ENCODE measurements around the gene PAEP. TPM values are rescaled to one million over a fixed set of nuclear protein-coding genes. Genes with fewer than 3 reads are reported as not detected.
"Not testable (repeated sequence)": the region's sequence is repeated elsewhere in the genome, so short reads cannot be mapped to it uniquely, and the experiment has no call there.

PAEP gene
- total RNA-seq (not detected), polyA plus RNA-seq (ENCODE audit: insufficient read depth in 1 of 8, insufficient read length in 8 of 8, low replicate concordance in 1 of 8) (1 to 10 TPM in 2 of 8 donors, under 1 TPM in 3, not detected in 3; 0.30 to 1.4 (median 0.35) TPM)
- long read RNA-seq, donor 1 = 0 reads
- long read RNA-seq, donor 2 = 0 reads
- long read RNA-seq, donor 3 = 0 reads
- long read RNA-seq, donor 4 = 0 reads
- long read RNA-seq, donor 5 = 0 reads
- long read RNA-seq, donor 6 = 0 reads
- long read RNA-seq, donor 7 = 0 reads
- long read RNA-seq, donor 8 = 0 reads
- long read RNA-seq, donor 9 = 0 reads
- long read RNA-seq, donor 10 = 0 reads
- long read RNA-seq, donor 11 = 0 reads

DNA sequence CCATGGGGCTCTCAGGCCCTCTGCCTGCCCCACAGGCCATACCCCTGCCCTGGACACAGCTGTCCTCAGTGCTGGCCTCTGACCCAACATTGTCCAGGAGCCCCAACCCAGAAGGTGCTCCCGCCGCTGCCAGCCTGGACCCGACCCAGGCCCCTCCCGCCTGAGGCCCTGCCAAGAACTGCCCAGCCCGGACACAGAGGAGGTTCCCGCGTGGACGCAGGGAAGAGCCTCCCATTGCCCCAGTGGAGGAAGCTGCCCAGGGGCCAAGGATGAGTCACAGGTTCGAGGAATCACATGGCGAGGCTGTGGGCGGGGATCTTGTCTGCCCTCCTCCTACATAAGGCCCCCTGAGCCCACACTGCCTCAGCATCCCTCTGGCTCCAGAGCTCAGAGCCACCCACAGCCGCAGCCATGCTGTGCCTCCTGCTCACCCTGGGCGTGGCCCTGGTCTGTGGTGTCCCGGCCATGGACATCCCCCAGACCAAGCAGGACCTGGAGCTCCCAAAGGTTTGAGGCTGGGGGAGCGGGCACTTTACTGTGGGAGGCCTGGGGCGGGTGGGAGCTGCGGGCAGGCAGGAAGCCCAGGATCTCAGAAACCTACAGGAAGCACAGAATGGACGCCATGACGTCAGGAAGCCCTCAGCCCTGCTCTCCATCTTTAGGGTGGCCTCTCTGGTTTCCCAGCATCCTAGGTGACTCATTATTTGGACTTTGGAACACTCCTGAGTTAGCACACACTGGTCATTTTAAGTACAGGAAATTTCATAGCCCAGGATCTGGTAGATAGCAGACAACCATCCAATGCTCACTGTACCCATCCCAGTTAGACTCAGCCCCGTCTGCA, at the start of gene PAEP:
Gene PAEP, plus strand, starts transcription at position 366 of the 844 bp plus-strand sequence.
- no peaks in the 10 kb centered on the region for H3K36me3 ChIP-seq (ENCODE audit: control insufficient read depth, insufficient read depth, low read length)
- no peaks in the 10 kb centered on the region for H3K9me3 ChIP-seq (replicated peaks; ENCODE audit: control insufficient read depth, low read depth, low read length)
- H3K4me1 ChIP-seq (ENCODE audit: control insufficient read depth, insufficient read depth, low read length) = no peaks in the 10 kb centered on the region
- H3K27ac ChIP-seq (ENCODE audit: low read length) = no peak within 1 kb of the TSS
- H3K27me3 ChIP-seq (ENCODE audit: control insufficient read depth, insufficient read depth, low read length) = peaks cover 8% of the 10 kb centered on the region
- DNase-seq = no peak
- H3K4me3 ChIP-seq (ENCODE audit: low read length) = no peak within 1 kb of the TSS
- 87% methylated on average over 19 of the region's 20 CpGs for WGBS (ENCODE audit: insufficient coverage)

DNA sequence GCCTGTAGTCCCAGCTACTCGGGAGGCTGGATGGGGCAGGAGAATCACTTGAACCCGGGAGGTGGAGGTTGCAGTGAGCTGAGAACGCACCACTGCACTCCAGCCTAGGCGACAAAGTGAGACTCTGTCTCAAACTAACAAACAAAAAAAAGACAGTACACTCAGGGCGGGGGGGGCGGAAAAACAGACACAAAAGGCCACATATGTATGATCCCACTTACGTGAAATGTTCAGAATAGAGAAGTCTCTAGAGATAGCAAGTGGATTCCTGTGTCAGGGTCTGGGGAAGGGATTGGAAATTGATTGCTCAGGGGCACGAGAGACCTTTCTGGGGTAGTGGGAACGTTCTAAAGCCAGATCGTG, 49.3 kb upstream of the PAEP start:
- no peak overlapping the region for H3K4me3 ChIP-seq (ENCODE audit: low read length)
- no peaks in the 10 kb centered on the region for H3K27me3 ChIP-seq (ENCODE audit: control insufficient read depth, insufficient read depth, low read length)
- H3K36me3 ChIP-seq (ENCODE audit: control insufficient read depth, insufficient read depth, low read length) = no peaks in the 10 kb centered on the region
- WGBS (ENCODE audit: insufficient coverage) = 65% methylated on average over 4 of the region's 10 CpGs
- no peaks in the 10 kb centered on the region for H3K9me3 ChIP-seq (replicated peaks; ENCODE audit: control insufficient read depth, low read depth, low read length)
- H3K4me1 ChIP-seq (ENCODE audit: control insufficient read depth, insufficient read depth, low read length) = peaks cover 2% of the 10 kb centered on the region
- no peak overlapping the region for H3K27ac ChIP-seq (ENCODE audit: low read length)
- no peak for DNase-seq

DNA sequence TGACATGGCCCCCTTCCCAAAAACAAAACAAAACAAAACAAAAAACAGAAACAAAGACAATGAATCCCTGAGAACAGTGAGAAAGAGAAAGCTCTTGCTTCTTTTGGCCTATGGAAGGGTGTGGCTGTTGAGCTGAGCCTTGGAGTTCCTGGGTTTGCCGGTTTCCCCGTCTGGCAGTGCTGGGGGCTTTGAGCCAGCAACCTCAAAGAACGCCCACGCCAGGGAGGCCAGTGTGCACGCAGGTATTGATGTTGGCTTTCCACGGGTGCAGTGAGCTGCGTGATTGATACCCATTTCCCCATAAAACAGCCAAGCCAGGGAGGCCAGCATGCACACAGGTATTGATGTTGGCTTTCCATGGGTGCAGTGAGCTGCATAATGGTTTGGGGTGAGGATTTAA, 48.7 kb upstream of the PAEP start:
- Histone ChIP-seq H3K9me3 (replicated peaks; ENCODE audit: control insufficient read depth, low read depth, low read length) (no peaks in the 10 kb centered on the region), H3K4me1 (ENCODE audit: control insufficient read depth, insufficient read depth, low read length) (peaks cover 2% of the 10 kb centered on the region), H3K27me3 (ENCODE audit: control insufficient read depth, insufficient read depth, low read length) (no peaks in the 10 kb centered on the region), H3K4me3 (ENCODE audit: low read length) (no peak overlapping the region), H3K27ac (ENCODE audit: low read length) (no peak overlapping the region), H3K36me3 (ENCODE audit: control insufficient read depth, insufficient read depth, low read length) (no peaks in the 10 kb centered on the region)
- no peak for DNase-seq
- WGBS (ENCODE audit: insufficient coverage) = 52% methylated on average over 4 of the region's 7 CpGs

DNA sequence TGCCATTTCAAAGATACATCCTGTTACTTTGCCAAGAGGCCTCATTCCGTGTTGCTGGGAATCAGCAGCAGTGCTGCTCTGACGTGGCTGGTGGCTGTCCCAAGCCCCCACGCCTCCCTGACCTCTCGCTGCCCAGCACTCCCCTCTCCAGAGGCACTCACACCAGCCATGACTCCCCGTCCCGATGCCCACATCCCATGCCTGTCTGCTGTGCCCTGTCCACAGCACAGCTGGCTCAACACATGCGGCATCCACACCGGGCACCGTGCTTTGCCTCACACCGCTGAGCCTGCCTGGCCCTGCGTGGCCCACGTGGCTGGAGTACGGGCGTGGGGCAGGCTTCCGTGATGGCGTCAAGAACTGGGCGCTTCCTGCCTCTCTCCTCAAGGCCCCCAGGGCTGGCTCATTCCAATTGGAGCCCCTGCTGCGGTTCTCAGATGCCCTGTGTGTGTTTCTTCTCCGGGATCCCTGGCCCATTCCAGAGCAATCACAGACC, 48.2 kb upstream of the PAEP start:
- DNase-seq = no peak
- Histone ChIP-seq H3K4me1 (ENCODE audit: control insufficient read depth, insufficient read depth, low read length) (peaks cover 2% of the 10 kb centered on the region), H3K4me3 (ENCODE audit: low read length) (no peak overlapping the region), H3K9me3 (replicated peaks; ENCODE audit: control insufficient read depth, low read depth, low read length) (no peaks in the 10 kb centered on the region), H3K36me3 (ENCODE audit: control insufficient read depth, insufficient read depth, low read length) (no peaks in the 10 kb centered on the region), H3K27ac (ENCODE audit: low read length) (no peak overlapping the region), H3K27me3 (ENCODE audit: control insufficient read depth, insufficient read depth, low read length) (no peaks in the 10 kb centered on the region)
- WGBS (ENCODE audit: insufficient coverage) = 75% methylated on average over 18 of the region's 19 CpGs

DNA sequence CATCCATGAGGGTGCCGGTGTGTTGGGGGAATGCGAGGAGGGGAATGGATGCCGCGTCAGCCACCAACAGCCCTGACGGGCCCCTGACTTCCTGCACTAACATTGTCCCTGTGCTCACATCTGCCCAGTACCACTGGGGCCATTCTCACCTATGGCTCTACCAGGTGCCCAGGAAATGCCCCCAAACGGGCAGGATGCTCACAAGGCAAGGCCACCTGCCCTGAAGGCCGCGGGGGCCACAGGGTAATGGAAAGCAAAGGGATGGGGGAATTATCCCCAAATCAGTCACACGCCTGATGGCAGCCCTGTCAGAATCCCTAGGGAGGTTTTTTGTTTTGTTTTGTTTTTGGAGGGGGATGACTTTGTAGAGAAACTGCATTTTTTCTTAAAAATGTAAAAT, 47.6 kb upstream of the PAEP start:
- WGBS (ENCODE audit: insufficient coverage) = 92% methylated on average over 2 of the region's 9 CpGs
- not testable (repeated sequence) for H3K27ac ChIP-seq (ENCODE audit: low read length)

DNA sequence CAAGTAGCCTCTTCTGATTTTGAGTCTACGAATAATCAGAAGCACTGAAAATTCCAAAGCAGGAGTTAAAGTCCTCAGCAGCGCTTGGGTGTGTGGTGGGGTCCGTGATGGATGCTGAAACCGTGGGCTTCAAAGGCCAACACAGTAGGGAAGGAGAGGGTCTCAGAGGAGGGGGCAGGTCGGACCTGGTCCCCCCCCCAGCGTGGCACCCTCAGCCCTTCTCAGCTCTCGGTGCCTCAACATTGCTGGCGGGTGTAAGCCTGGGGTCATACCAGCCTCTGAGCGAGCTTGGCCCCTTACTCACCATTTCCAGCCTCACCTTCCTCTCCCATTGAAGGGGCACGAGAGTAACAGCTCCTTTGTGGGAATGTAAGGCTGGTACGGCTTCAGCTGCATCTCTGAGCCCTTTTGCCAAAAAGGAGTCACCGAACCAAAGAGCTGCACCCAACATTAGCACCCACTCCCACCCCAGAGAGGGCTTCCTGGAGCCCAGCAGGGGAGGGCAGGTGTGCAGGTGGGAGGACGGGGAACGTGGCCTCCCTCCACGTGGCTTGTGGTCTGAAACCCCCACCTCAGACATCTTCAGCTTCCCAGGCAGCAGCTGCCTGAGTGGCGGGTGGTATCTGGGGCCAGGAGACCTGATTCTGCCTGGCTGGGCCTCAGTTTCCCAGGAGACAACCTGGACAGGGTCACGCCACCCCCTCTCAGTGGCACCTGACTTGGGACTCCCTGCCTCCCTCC, 47.0 kb upstream of the PAEP start:
- peaks cover 2% of the 10 kb centered on the region for H3K4me1 ChIP-seq (ENCODE audit: control insufficient read depth, insufficient read depth, low read length)
- H3K27ac ChIP-seq (ENCODE audit: low read length) = no peak overlapping the region
- H3K4me3 ChIP-seq (ENCODE audit: low read length) = no peak overlapping the region
- H3K27me3 ChIP-seq (ENCODE audit: control insufficient read depth, insufficient read depth, low read length) = no peaks in the 10 kb centered on the region
- H3K36me3 ChIP-seq (ENCODE audit: control insufficient read depth, insufficient read depth, low read length) = no peaks in the 10 kb centered on the region
- WGBS (ENCODE audit: insufficient coverage) = 86% methylated on average over 4 of the region's 17 CpGs
- DNase-seq = no peak
- H3K9me3 ChIP-seq (replicated peaks; ENCODE audit: control insufficient read depth, low read depth, low read length) = no peaks in the 10 kb centered on the region

More for the DNA sequence above, 47.6 kb upstream of the PAEP start:
- not testable (repeated sequence) for H3K36me3 ChIP-seq (ENCODE audit: control insufficient read depth, insufficient read depth, low read length); H3K4me1 ChIP-seq (ENCODE audit: control insufficient read depth, insufficient read depth, low read length); H3K27me3 ChIP-seq (ENCODE audit: control insufficient read depth, insufficient read depth, low read length); H3K9me3 ChIP-seq (replicated peaks; ENCODE audit: control insufficient read depth, low read depth, low read length); DNase-seq; H3K4me3 ChIP-seq (ENCODE audit: low read length)

DNA sequence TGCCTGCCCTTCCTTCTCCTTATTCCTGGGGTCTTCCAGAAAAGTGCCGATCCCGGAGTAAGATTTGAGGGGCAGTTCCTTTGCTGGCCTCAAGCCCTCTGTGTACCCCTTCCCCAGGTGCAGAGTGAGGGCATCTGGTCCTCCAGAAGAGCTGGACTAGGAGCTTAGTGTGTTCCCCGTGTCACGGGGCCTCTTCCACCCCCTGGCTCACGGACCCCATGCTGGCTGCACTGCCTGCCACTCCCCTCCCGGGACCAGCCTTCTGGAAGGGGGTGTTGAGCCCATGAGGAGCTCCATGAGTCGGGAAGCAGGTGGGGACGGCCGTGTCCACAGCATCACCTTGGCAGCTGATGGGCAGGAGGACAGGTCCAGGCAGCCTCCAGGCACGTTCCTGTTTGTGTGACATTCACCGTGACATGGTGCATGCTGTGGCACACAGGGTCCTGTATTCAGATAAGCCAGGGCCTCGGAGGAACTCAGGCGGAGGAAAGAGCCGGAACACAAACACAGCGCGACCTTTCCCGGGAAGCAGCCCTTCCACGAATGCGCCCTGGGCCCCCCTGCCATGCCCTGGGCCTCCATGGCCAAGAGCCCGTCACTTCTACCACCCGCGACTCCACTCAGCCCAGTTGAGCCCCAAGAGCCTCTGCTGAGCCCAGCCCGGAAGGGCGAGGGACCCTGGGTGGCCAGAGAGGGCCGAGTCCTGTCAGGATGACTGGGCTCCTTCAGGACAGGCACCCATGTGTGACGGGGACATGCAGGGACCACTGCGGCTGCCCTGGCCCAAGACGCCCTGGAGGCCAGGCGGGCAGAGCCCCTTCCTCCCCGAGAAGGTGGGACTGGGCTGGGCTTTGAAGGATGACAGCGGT, 46.2 kb upstream of the PAEP start:
- Histone ChIP-seq H3K9me3 (replicated peaks; ENCODE audit: control insufficient read depth, low read depth, low read length) (no peaks in the 10 kb centered on the region), H3K36me3 (ENCODE audit: control insufficient read depth, insufficient read depth, low read length) (no peaks in the 10 kb centered on the region)
- WGBS (ENCODE audit: insufficient coverage) = 85% methylated on average over 26 of the region's 31 CpGs

DNA sequence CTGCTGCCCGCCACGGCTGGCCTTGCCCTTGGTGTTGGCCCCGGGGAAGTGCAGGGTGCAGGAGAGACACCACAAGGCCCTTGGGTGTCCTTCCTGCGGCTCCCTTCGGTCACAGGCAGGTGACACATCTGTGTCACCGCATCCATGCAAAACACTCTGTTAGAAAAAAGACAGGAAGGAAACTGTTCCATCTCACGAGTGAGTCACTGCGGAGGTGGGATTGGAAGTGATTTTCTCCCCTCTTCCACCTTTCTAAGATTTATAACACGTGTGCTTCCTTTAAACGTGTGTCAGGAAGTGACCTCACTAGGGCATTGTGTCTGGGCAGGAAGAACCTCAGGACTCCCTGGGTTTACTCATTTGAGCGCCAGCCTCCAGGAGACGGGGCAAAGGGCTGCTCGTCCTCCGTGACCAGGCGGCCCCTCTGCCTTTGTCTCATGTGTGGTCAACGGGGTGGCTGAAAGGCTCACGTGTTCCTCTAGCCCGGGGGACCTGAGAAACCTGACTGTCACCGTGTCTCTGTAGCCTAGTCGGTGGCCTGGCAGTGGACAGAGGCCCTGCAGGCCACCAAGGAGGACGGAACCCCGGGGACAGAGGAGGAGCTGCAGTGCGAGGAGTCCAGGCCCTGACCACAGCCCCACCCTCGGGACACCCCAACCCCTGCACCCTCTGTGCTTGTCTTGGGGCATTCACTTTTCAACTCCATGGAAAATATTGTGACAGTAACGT, 45.3 kb upstream of the PAEP start:
- no peak for DNase-seq
- Histone ChIP-seq H3K27ac (ENCODE audit: low read length) (no peak overlapping the region), H3K36me3 (ENCODE audit: control insufficient read depth, insufficient read depth, low read length) (no peaks in the 10 kb centered on the region), H3K4me1 (ENCODE audit: control insufficient read depth, insufficient read depth, low read length) (peaks cover 2% of the 10 kb centered on the region), H3K9me3 (replicated peaks; ENCODE audit: control insufficient read depth, low read depth, low read length) (no peaks in the 10 kb centered on the region), H3K4me3 (ENCODE audit: low read length) (no peak overlapping the region), H3K27me3 (ENCODE audit: control insufficient read depth, insufficient read depth, low read length) (no peaks in the 10 kb centered on the region)
- 66% methylated on average over 20 of the region's 25 CpGs for WGBS (ENCODE audit: insufficient coverage)

More for the DNA sequence above, 46.2 kb upstream of the PAEP start:
- Histone ChIP-seq H3K4me1 (ENCODE audit: control insufficient read depth, insufficient read depth, low read length) (peaks cover 2% of the 10 kb centered on the region), H3K4me3 (ENCODE audit: low read length) (no peak overlapping the region), H3K27ac (ENCODE audit: low read length) (no peak overlapping the region), H3K27me3 (ENCODE audit: control insufficient read depth, insufficient read depth, low read length) (no peaks in the 10 kb centered on the region)
- DNase-seq = no peak

DNA sequence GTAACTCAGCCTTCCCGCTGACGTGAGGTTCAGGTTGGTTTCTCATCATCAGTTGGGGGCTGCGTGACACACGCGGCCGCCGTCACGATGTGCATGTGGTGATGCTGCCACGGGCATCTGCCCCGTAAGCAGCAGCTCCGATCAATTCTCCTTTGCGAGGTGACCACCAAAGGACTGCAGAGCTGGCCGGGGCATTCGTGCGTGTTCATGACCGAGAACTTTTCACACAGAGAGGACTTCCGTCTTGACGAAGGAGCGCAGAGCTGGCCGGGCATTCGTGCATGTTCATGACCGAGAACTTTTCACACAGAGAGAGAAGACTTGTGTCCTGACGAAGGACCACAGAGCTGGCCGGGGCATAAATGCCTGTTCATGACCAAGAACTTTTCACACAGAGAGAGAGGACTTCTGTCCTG, 44.1 kb upstream of the PAEP start:
- 88% methylated on average over 24 of the region's 24 CpGs for whole genome bisulfite sequencing (ENCODE audit: insufficient coverage)
- DNase-seq = no peak
- Histone ChIP-seq H3K27ac (ENCODE audit: low read length) (no peak overlapping the region), H3K4me1 (ENCODE audit: control insufficient read depth, insufficient read depth, low read length) (peaks cover 2% of the 10 kb centered on the region), H3K27me3 (ENCODE audit: control insufficient read depth, insufficient read depth, low read length) (no peaks in the 10 kb centered on the region), H3K36me3 (ENCODE audit: control insufficient read depth, insufficient read depth, low read length) (no peaks in the 10 kb centered on the region), H3K4me3 (ENCODE audit: low read length) (no peak overlapping the region), H3K9me3 (replicated peaks; ENCODE audit: control insufficient read depth, low read depth, low read length) (no peaks in the 10 kb centered on the region)

Measured in muscle of leg (tissue), 16 donors.